ENCODE results near the gene TTLL8. TPM values are rescaled to one million over a fixed set of nuclear protein-coding genes. Genes with fewer than 3 reads are reported as not detected.

Gene TTLL8
- total RNA-seq, 1 donor from 2014 or later = not detected

DNA sequence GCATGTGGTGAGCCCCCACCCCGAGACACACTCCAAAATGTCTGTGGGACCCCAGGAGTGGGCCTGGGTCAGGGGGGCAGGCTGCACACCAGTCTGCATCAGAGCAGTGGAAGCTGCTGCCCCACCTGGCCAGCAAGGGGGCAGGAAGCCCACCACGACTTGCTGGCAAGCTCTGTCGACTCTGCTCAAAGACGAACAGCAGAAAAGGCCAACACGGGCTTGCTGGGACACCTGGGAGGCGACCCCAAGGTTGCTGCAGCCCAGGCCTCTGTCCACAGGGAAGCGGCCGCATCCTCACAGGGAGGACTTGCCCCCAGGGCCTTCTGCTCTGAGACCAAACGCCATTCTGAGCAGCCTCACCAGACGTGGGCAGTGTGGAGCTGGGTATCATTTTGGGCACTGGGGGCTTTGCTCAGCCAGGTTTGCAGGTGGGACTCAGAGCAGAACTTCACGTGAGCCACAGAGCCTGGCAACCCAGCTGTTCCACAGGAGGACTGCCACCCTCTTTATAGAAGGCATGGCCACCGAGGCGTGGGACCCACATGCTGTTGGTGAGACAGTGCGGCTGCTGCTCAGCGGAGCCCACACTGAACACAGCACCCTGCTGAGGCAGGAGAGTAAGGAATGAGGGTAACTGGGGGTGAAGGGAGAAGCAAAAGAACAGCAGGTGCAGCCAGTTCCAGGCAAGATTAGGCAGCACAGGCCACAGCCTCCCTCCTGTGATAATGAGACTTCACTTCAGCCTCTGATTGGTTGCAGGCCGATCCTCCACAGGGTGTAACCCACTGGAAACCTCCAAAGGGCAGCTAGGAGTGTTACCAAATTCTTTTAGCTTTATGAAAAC, 56.5 kb downstream of the TTLL8 start:
- Histone ChIP-seq H3K36me3 (ENCODE audit: control insufficient read depth in 3 of 3, insufficient read depth in 3 of 3, low read length in 3 of 3) (no peaks in the 10 kb centered on the region), H3K4me3 (ENCODE audit: low read length in 3 of 3) (no peak overlapping the region), H3K4me1 (ENCODE audit: control insufficient read depth in 3 of 3, insufficient read depth in 3 of 3, low read length in 3 of 3) (no peaks in the 10 kb centered on the region), H3K27me3 (ENCODE audit: control insufficient read depth in 3 of 3, insufficient read depth in 3 of 3, low read length in 3 of 3) (peaks cover 21 to 32% (median 25%) of the 10 kb centered on the region in 3 donors), H3K27ac (ENCODE audit: low read depth, low read length) (no peak overlapping the region), H3K9ac (ENCODE audit: low read depth in 1 of 3, low read length in 3 of 3) (no peak overlapping the region), H3K9me3 (ENCODE audit: control insufficient read depth in 3 of 3, low read length in 3 of 3) (no peaks in the 10 kb centered on the region)

DNA sequence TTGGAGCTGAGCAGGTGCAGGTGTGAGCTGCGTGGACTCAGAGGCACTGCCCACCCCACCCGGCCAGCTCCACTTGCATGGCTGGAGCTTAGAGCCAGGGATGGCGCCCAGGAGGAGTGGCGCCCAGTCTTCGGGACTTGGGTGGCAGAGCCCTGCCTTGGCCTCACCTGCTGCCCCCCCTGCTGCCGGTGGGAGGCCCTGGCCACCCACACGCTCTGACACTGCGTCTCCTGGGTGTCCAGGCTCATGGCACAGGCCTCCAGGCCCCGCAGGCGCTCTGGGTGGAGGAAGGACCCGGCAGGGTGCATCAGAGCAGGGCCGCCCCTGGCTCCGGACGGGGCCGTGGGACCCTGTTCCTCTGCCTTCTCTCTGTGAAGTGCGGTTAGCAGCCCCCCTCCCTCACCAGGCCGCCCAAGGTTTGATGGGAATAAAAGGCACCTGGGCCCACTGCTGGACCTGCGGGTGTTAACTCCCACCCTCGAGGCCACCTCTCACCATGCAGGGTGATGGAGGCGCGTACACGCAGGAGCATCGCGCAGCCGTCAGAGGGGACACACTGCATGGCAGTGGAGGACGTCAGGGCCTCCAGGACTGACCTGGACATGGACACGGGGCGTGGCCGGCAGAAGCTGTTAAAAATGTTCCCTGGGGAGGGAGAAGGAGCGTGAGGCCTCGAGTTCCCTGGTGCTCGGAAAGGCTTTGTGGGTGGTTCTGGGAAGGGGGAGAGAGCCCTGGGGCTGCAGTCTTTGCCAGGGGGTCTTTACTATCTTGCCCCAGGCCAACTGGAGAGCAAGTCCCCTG, 57.3 kb downstream of the TTLL8 start:
- Histone ChIP-seq H3K4me3 (ENCODE audit: low read length in 3 of 3) (no peak overlapping the region), H3K9me3 (ENCODE audit: control insufficient read depth in 3 of 3, low read length in 3 of 3) (no peaks in the 10 kb centered on the region), H3K9ac (ENCODE audit: low read depth in 1 of 3, low read length in 3 of 3) (no peak overlapping the region), H3K36me3 (ENCODE audit: control insufficient read depth in 3 of 3, insufficient read depth in 3 of 3, low read length in 3 of 3) (no peaks in the 10 kb centered on the region), H3K27me3 (ENCODE audit: control insufficient read depth in 3 of 3, insufficient read depth in 3 of 3, low read length in 3 of 3) (peaks cover 21 to 32% (median 25%) of the 10 kb centered on the region in 3 donors), H3K4me1 (ENCODE audit: control insufficient read depth in 3 of 3, insufficient read depth in 3 of 3, low read length in 3 of 3) (no peaks in the 10 kb centered on the region), H3K27ac (ENCODE audit: low read depth, low read length) (no peak overlapping the region)

DNA sequence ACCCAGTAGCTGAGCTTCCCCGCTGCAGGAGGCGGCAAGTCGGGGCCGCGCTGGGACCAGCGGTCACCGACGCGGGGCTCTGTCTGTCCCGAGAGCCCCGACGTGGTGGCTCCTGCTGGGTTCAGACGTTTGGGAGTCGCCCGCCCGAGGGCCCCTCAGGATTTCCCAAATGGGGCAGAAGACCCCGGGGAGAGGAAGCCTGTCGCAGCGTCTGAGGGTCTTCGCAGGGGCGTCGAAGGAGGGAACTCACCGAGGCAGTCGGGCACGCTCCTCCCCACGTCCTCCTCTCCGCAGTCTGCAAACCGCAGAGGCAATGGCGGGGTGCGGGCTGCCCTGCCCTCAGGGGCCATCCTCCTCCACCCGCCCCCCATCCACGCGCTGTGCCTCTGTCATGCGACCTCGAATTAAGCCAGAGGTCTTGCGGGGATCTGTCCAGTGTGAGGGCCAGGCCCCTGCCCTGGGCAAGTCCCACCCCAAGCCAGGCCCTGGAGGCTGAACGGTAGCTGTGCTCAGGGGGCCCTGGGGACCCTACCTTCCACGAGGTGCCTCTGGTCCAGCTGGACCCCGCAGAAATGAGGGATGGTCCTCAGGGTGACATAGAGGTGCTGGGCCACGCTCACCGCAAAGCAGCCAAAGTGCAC, 58.0 kb downstream of the TTLL8 start:
- no peak overlapping the region for H3K27ac ChIP-seq (ENCODE audit: low read depth, low read length)
- H3K4me3 ChIP-seq (ENCODE audit: low read length in 3 of 3) = no peak overlapping the region
- H3K27me3 ChIP-seq (ENCODE audit: control insufficient read depth in 3 of 3, insufficient read depth in 3 of 3, low read length in 3 of 3) = peaks cover 21 to 32% (median 25%) of the 10 kb centered on the region in 3 donors
- no peaks in the 10 kb centered on the region for H3K4me1 ChIP-seq (ENCODE audit: control insufficient read depth in 3 of 3, insufficient read depth in 3 of 3, low read length in 3 of 3)
- no peaks in the 10 kb centered on the region for H3K36me3 ChIP-seq (ENCODE audit: control insufficient read depth in 3 of 3, insufficient read depth in 3 of 3, low read length in 3 of 3)
- H3K9me3 ChIP-seq (ENCODE audit: control insufficient read depth in 3 of 3, low read length in 3 of 3) = no peaks in the 10 kb centered on the region
- H3K9ac ChIP-seq (ENCODE audit: low read depth in 1 of 3, low read length in 3 of 3) = no peak overlapping the region

DNA sequence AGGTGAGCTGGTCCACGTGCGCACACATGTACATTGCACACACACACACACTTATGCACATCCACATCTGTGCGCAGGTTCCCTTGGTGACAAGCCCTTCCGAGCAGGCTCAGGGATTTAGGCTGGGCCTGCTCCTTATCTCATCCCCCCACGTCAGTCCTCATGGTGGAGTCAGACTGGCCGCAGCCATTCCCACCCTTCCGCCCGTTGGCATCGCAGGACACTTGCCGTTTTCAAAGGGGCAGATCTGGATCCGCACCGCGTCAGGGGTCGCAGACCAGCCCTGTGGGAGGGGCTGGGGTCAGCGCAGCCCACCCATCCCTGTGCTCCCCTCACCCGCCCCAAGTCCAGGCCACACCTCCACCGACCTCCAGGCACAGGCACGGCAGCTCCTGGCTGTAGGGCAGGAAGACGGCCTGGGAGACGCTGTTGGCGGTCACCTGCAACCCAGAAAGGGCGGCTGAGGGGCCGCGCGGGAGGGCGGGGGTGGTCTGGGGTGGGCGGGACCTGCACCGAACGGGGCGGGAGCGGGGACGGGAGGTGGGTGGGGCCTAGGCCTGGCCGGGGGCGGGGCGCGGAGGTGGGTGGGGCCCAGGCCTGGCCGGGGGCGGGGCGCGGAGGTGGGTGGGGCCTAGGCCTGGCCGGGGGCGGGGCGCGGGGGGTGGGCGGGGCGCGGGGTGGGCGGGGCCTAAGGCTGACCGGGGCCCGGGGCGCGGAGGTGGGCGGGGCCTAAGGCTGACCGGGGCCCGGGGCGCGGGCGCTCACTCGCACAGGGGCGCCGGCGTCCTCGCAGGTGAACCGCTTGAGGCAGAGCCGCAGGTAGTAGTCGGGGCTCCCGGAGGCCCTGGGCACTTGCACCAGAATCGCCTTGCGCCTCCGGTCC, 58.8 kb downstream of the TTLL8 start:
- no peaks in the 10 kb centered on the region for H3K36me3 ChIP-seq (ENCODE audit: control insufficient read depth in 3 of 3, insufficient read depth in 3 of 3, low read length in 3 of 3)
- H3K27me3 ChIP-seq (ENCODE audit: control insufficient read depth in 3 of 3, insufficient read depth in 3 of 3, low read length in 3 of 3) = peaks cover 18 to 32% (median 25%) of the 10 kb centered on the region in 3 donors
- no peaks in the 10 kb centered on the region for H3K4me1 ChIP-seq (ENCODE audit: control insufficient read depth in 3 of 3, insufficient read depth in 3 of 3, low read length in 3 of 3)
- H3K9ac ChIP-seq (ENCODE audit: low read depth in 1 of 3, low read length in 3 of 3) = no peak overlapping the region
- H3K9me3 ChIP-seq (ENCODE audit: control insufficient read depth in 3 of 3, low read length in 3 of 3) = no peaks in the 10 kb centered on the region
- H3K4me3 ChIP-seq (ENCODE audit: low read length in 3 of 3) = no peak overlapping the region
- no peak overlapping the region for H3K27ac ChIP-seq (ENCODE audit: low read depth, low read length)

DNA sequence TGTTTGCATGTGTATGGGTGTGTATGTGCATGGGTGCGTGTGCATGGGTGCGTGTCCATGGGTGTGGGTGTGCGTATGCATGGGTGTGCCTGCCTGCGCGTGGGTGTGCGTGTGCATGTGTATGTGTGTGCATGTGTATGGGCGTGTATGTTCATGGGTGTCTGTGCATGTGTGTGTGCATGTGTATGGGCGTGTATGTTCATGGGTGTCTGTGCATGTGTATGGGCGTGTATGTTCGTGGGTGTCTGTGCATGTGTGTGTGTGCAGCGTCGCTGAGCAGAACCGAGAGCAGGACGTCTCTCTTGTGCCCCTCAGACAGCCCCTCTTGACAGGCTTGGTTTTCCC, 59.4 kb downstream of the TTLL8 start:
- Histone ChIP-seq H3K4me1 (ENCODE audit: control insufficient read depth in 3 of 3, insufficient read depth in 3 of 3, low read length in 3 of 3) (no peaks in the 10 kb centered on the region), H3K27me3 (ENCODE audit: control insufficient read depth in 3 of 3, insufficient read depth in 3 of 3, low read length in 3 of 3) (peaks cover 18 to 32% (median 25%) of the 10 kb centered on the region in 3 donors), H3K36me3 (ENCODE audit: control insufficient read depth in 3 of 3, insufficient read depth in 3 of 3, low read length in 3 of 3) (no peaks in the 10 kb centered on the region), H3K9me3 (ENCODE audit: control insufficient read depth in 3 of 3, low read length in 3 of 3) (no peaks in the 10 kb centered on the region), H3K27ac (ENCODE audit: low read depth, low read length) (no peak overlapping the region), H3K4me3 (ENCODE audit: low read length in 3 of 3) (no peak overlapping the region), H3K9ac (ENCODE audit: low read depth in 1 of 3, low read length in 3 of 3) (no peak overlapping the region)

DNA sequence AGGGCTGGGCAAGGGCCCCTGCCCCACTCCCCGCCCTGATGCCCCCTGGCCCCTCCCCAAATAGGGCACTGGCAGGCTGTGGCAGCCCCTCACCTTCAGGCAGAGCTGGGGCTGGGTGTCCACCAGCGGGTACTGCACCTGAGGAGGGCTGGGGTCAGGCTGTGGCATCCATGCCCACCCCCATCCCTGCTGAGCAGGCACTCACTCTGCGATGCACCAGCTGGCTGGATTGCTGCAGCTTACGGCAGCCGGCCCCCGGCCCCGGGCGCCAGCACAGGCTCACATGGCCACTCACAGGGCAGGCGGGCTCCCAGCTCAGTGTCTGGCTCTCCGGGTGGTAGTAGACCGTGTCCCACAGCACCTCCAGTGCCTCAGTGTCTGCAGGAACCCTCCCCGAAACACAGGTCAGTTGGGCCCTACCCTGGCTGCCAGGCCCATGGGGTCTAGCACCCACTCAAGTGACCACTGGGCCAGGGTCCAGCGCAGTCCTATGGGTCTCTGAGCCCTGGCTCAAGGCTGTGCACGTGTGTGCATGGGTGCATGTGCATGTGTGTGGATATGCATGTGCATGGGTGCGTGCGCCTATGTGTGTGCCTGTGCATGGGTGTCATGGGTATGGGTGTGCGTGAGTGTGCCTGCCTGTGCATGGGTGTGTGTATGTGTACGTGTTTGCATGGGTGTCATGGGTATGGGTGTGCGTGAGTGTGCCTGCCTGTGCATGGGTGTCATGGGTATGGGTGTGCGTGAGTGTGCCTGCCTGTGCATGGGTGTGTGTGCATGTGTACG, 60.0 kb downstream of the TTLL8 start:
- Histone ChIP-seq H3K36me3 (ENCODE audit: control insufficient read depth in 3 of 3, insufficient read depth in 3 of 3, low read length in 3 of 3) (no peaks in the 10 kb centered on the region), H3K4me3 (ENCODE audit: low read length in 3 of 3) (no peak overlapping the region), H3K9ac (ENCODE audit: low read depth in 1 of 3, low read length in 3 of 3) (no peak overlapping the region), H3K4me1 (ENCODE audit: control insufficient read depth in 3 of 3, insufficient read depth in 3 of 3, low read length in 3 of 3) (peaks cover 0 to 3% (median 0%) of the 10 kb centered on the region in 3 donors), H3K9me3 (ENCODE audit: control insufficient read depth in 3 of 3, low read length in 3 of 3) (no peaks in the 10 kb centered on the region), H3K27ac (ENCODE audit: low read depth, low read length) (no peak overlapping the region), H3K27me3 (ENCODE audit: control insufficient read depth in 3 of 3, insufficient read depth in 3 of 3, low read length in 3 of 3) (peaks cover 18 to 32% (median 25%) of the 10 kb centered on the region in 3 donors)

DNA sequence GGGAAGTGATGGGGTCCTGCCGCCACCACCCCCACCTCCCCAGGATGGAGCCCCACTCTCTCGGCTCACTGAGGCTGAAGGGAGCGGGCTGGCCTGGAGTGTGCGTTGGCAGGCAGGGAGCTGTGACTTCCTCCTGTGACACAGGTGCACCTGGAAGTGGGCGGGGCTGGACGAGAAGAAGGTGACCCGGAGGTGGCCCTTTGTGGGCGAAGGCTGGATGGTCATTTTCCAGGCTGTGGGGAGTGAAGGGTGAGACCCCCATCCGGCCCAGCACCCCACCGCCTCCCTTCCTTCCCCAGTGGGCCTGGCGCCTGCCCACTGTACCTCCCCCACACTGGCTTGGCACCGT, 60.9 kb downstream of the TTLL8 start:
- Histone ChIP-seq H3K36me3 (ENCODE audit: control insufficient read depth in 3 of 3, insufficient read depth in 3 of 3, low read length in 3 of 3) (no peaks in the 10 kb centered on the region), H3K27me3 (ENCODE audit: control insufficient read depth in 3 of 3, insufficient read depth in 3 of 3, low read length in 3 of 3) (peaks cover 18 to 28% (median 19%) of the 10 kb centered on the region in 3 donors), H3K9me3 (ENCODE audit: control insufficient read depth in 3 of 3, low read length in 3 of 3) (no peaks in the 10 kb centered on the region), H3K4me3 (ENCODE audit: low read length in 3 of 3) (no peak overlapping the region), H3K9ac (ENCODE audit: low read depth in 1 of 3, low read length in 3 of 3) (no peak overlapping the region), H3K27ac (ENCODE audit: low read depth, low read length) (no peak overlapping the region), H3K4me1 (ENCODE audit: control insufficient read depth in 3 of 3, insufficient read depth in 3 of 3, low read length in 3 of 3) (peaks cover 0 to 6% (median 0%) of the 10 kb centered on the region in 3 donors)

DNA sequence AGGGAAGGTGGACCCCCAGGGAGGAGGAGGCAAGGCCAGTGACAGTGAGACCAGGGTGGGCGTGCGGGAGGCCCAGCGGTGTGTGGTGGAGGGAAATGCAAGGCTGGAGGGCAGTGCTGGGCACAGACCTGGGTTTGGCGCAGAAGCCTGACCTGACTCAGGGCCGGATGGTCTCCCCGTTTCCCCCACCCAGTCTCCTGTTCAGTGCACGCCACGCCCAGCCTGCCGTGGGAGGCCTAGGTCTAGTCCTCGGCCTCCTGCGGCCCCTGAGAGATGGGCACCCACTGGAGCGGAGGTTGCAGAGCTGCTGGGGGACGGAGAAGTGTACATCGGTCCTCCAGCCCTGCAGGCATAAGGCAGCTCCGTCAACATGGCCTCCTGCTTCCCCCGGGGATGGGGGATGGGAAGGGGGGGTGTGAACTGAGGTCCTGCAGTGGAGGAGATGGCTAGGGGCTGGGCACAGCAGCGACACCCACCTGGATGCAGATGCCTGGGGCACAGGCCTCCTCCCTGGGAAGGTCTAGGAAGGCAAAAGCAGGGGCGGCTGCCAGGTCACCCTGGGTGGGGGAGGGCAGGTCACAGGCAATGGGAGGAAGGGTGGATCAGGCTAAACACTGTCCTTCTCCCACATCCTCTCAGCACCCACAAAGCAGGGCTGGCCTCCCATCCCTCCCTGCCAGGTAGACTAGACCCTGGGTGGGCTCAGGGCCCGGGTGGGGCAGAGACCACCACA, 61.4 kb downstream of the TTLL8 start:
- H3K27me3 ChIP-seq (ENCODE audit: control insufficient read depth in 3 of 3, insufficient read depth in 3 of 3, low read length in 3 of 3) = peaks cover 18 to 28% (median 19%) of the 10 kb centered on the region in 3 donors
- no peak overlapping the region for H3K4me3 ChIP-seq (ENCODE audit: low read length in 3 of 3)
- no peak overlapping the region for H3K27ac ChIP-seq (ENCODE audit: low read depth, low read length)
- peaks cover 0 to under 1% (median 0%) of the 10 kb centered on the region in 3 donors for H3K9me3 ChIP-seq (ENCODE audit: control insufficient read depth in 3 of 3, low read length in 3 of 3)
- no peaks in the 10 kb centered on the region for H3K36me3 ChIP-seq (ENCODE audit: control insufficient read depth in 3 of 3, insufficient read depth in 3 of 3, low read length in 3 of 3)
- peaks cover 0 to 6% (median 0%) of the 10 kb centered on the region in 3 donors for H3K4me1 ChIP-seq (ENCODE audit: control insufficient read depth in 3 of 3, insufficient read depth in 3 of 3, low read length in 3 of 3)
- H3K9ac ChIP-seq (ENCODE audit: low read depth in 1 of 3, low read length in 3 of 3) = no peak overlapping the region
